ENCODE measurements around the gene TMEM167B.

The TMEM167B gene

GRCh38 chr1:109115685-109116084 lies 25.1 kb downstream of the TMEM167B start:
- Histone ChIP-seq H3K9ac (ENCODE audit: low read length) (no peak overlapping the region), H4K12ac (ENCODE audit: low read depth, low read length) (no peak overlapping the region), H3K4me3 (ENCODE audit: low read depth, low read length) (no peak overlapping the region), H3K23ac (ENCODE audit: low read length) (no peak overlapping the region), H3K4me1 (ENCODE audit: control insufficient read depth in 1 of 2, insufficient read depth in 2 of 2, low read length in 2 of 2) (peaks cover 4 to 7% of the 10 kb centered on the region in 2 experiments), H3K18ac (ENCODE audit: low read length) (no peak overlapping the region), H2BK5ac (ENCODE audit: low read depth, low read length, poor library complexity) (no peak overlapping the region), H2AFZ (ENCODE audit: insufficient read depth, low read length, poor library complexity) (no peak overlapping the region), H3K9me3 (ENCODE audit: insufficient read depth, low read depth, low read length) (peaks cover 2% of the 10 kb centered on the region), H3K79me1 (ENCODE audit: low read length) (no peaks in the 10 kb centered on the region), H3K79me2 (ENCODE audit: control insufficient read depth, insufficient read depth, low read length, poor library complexity) (no peaks in the 10 kb centered on the region), H2BK120ac (ENCODE audit: insufficient read depth, low read length, poor library complexity) (no peak overlapping the region), H3K27me3 (ENCODE audit: insufficient read depth, low read length) (peaks cover 18% of the 10 kb centered on the region), H2BK12ac (ENCODE audit: low read length) (no peak overlapping the region), H3K27ac (ENCODE audit: low read depth, low read length) (no peak overlapping the region), H3K14ac (ENCODE audit: low read length) (no peak overlapping the region), H4K8ac (ENCODE audit: low read depth, low read length) (no peak overlapping the region), H3K36me3 (ENCODE audit: control insufficient read depth in 1 of 2, insufficient read depth in 2 of 2, low read length in 2 of 2) (no peaks in the 10 kb centered on the region), H3K4me2 (ENCODE audit: low read length) (no peak overlapping the region), H3K4ac (ENCODE audit: low read depth, low read length) (no peak overlapping the region), H2AK5ac (ENCODE audit: low read length) (no peak overlapping the region), H4K91ac (ENCODE audit: low read depth, low read length) (no peak overlapping the region)
- no peak for DNase-seq
- no CpG with 5 or more reads among the region's 2 CpGs for WGBS (ENCODE audit: extremely low coverage, insufficient coverage, insufficient read length)

- no peak overlapping the region for H3K14ac ChIP-seq (ENCODE audit: low read length)
- H2AK5ac ChIP-seq (ENCODE audit: low read length), result no peak overlapping the region
- H3K36me3 ChIP-seq (ENCODE audit: control insufficient read depth in 1 of 2, insufficient read depth in 2 of 2, low read length in 2 of 2), result no peaks in the 10 kb centered on the region
- no peak overlapping the region for H4K12ac ChIP-seq (ENCODE audit: low read depth, low read length)
- H4K91ac ChIP-seq (ENCODE audit: low read depth, low read length), result no peak overlapping the region
- H3K4me1 ChIP-seq (ENCODE audit: control insufficient read depth in 1 of 2, insufficient read depth in 2 of 2, low read length in 2 of 2), result peaks cover 4 to 7% of the 10 kb centered on the region in 2 experiments
- H3K18ac ChIP-seq (ENCODE audit: low read length), result no peak overlapping the region
- no peak overlapping the region for H3K4me3 ChIP-seq (ENCODE audit: low read depth, low read length)
- no peak overlapping the region for H2AFZ ChIP-seq (ENCODE audit: insufficient read depth, low read length, poor library complexity)
- no CpG with 5 or more reads among the region's 1 CpG for WGBS (ENCODE audit: extremely low coverage, insufficient coverage, insufficient read length)
- no peaks in the 10 kb centered on the region for H3K79me2 ChIP-seq (ENCODE audit: control insufficient read depth, insufficient read depth, low read length, poor library complexity)
- no peak for DNase-seq
- H2BK12ac ChIP-seq (ENCODE audit: low read length), result no peak overlapping the region
- no peak overlapping the region for H4K8ac ChIP-seq (ENCODE audit: low read depth, low read length)
- no peak overlapping the region for H3K27ac ChIP-seq (ENCODE audit: low read depth, low read length)
- no peak overlapping the region for H3K4ac ChIP-seq (ENCODE audit: low read depth, low read length)
- H3K79me1 ChIP-seq (ENCODE audit: low read length), result no peaks in the 10 kb centered on the region
- no peak overlapping the region for H2BK120ac ChIP-seq (ENCODE audit: insufficient read depth, low read length, poor library complexity)
- no peak overlapping the region for H2BK5ac ChIP-seq (ENCODE audit: low read depth, low read length, poor library complexity)
- H3K9me3 ChIP-seq (ENCODE audit: insufficient read depth, low read depth, low read length), result peaks cover 2% of the 10 kb centered on the region
- H3K23ac ChIP-seq (ENCODE audit: low read length), result no peak overlapping the region
- H3K27me3 ChIP-seq (ENCODE audit: insufficient read depth, low read length), result peaks cover 18% of the 10 kb centered on the region
- H3K4me2 ChIP-seq (ENCODE audit: low read length), result no peak overlapping the region
- H3K9ac ChIP-seq (ENCODE audit: low read length), result no peak overlapping the region
These were observed 25.7 kb downstream of the TMEM167B start for GRCh38 chr1:109116286-109116685.

GRCh38 chr1:109118089-109118488 lies 27.5 kb downstream of the TMEM167B start:
- Histone ChIP-seq H3K23ac (ENCODE audit: low read length) (no peak overlapping the region), H3K27me3 (ENCODE audit: insufficient read depth, low read length) (peaks cover 18% of the 10 kb centered on the region), H4K12ac (ENCODE audit: low read depth, low read length) (no peak overlapping the region), H4K91ac (ENCODE audit: low read depth, low read length) (no peak overlapping the region), H3K79me1 (ENCODE audit: low read length) (no peaks in the 10 kb centered on the region), H3K4me3 (ENCODE audit: low read depth, low read length) (no peak overlapping the region), H2AFZ (ENCODE audit: insufficient read depth, low read length, poor library complexity) (no peak overlapping the region), H2BK120ac (ENCODE audit: insufficient read depth, low read length, poor library complexity) (no peak overlapping the region), H3K79me2 (ENCODE audit: control insufficient read depth, insufficient read depth, low read length, poor library complexity) (no peaks in the 10 kb centered on the region), H3K14ac (ENCODE audit: low read length) (no peak overlapping the region), H2BK12ac (ENCODE audit: low read length) (no peak overlapping the region), H2BK5ac (ENCODE audit: low read depth, low read length, poor library complexity) (no peak overlapping the region), H3K9ac (ENCODE audit: low read length) (no peak overlapping the region), H3K9me3 (ENCODE audit: insufficient read depth, low read depth, low read length) (peaks cover 2% of the 10 kb centered on the region), H3K4me1 (ENCODE audit: control insufficient read depth in 1 of 2, insufficient read depth in 2 of 2, low read length in 2 of 2) (peaks cover 4 to 7% of the 10 kb centered on the region in 2 experiments), H3K4me2 (ENCODE audit: low read length) (no peak overlapping the region), H2AK5ac (ENCODE audit: low read length) (no peak overlapping the region), H3K4ac (ENCODE audit: low read depth, low read length) (no peak overlapping the region), H3K36me3 (ENCODE audit: control insufficient read depth in 1 of 2, insufficient read depth in 2 of 2, low read length in 2 of 2) (no peaks in the 10 kb centered on the region), H3K18ac (ENCODE audit: low read length) (no peak overlapping the region), H3K27ac (ENCODE audit: low read depth, low read length) (no peak overlapping the region), H4K8ac (ENCODE audit: low read depth, low read length) (no peak overlapping the region)
- no CpG with 5 or more reads among the region's 3 CpGs for WGBS (ENCODE audit: extremely low coverage, insufficient coverage, insufficient read length)
- no peak for DNase-seq

DNA sequence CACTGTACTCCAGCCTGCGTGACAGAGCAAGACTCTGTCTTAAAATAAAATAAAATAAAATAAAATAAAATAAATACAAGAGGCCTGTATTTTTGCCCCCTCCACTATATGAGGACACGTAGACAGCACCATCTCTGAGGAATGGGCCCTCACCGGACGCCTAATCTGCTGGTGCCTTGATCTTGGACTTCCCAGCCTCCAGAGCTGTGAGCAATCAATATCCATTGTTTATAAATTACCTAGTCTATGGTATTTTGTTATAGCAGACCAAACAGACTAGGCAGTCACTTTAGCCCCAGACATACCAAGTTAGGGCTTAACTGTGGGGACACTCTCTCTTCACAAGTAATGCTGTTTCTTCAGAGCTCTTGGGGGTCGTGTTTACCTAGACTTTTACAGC lies 29.8 kb downstream of the TMEM167B start:
- Histone ChIP-seq H3K36me3 (ENCODE audit: control insufficient read depth in 1 of 2, insufficient read depth in 2 of 2, low read length in 2 of 2) (no peaks in the 10 kb centered on the region), H3K27me3 (ENCODE audit: insufficient read depth, low read length) (no peaks in the 10 kb centered on the region), H2BK120ac (ENCODE audit: insufficient read depth, low read length, poor library complexity) (no peak overlapping the region), H3K27ac (ENCODE audit: low read depth, low read length) (no peak overlapping the region), H2BK5ac (ENCODE audit: low read depth, low read length, poor library complexity) (no peak overlapping the region), H3K4me1 (ENCODE audit: control insufficient read depth in 1 of 2, insufficient read depth in 2 of 2, low read length in 2 of 2) (no peaks in the 10 kb centered on the region), H4K12ac (ENCODE audit: low read depth, low read length) (no peak overlapping the region), H3K9me3 (ENCODE audit: insufficient read depth, low read depth, low read length) (no peaks in the 10 kb centered on the region), H4K8ac (ENCODE audit: low read depth, low read length) (no peak overlapping the region), H3K79me1 (ENCODE audit: low read length) (no peaks in the 10 kb centered on the region), H3K79me2 (ENCODE audit: control insufficient read depth, insufficient read depth, low read length, poor library complexity) (no peaks in the 10 kb centered on the region), H3K4ac (ENCODE audit: low read depth, low read length) (no peak overlapping the region), H3K14ac (ENCODE audit: low read length) (no peak overlapping the region), H2AK5ac (ENCODE audit: low read length) (no peak overlapping the region), H3K18ac (ENCODE audit: low read length) (no peak overlapping the region), H3K23ac (ENCODE audit: low read length) (no peak overlapping the region), H4K91ac (ENCODE audit: low read depth, low read length) (no peak overlapping the region), H3K9ac (ENCODE audit: low read length) (no peak overlapping the region), H2AFZ (ENCODE audit: insufficient read depth, low read length, poor library complexity) (no peak overlapping the region), H3K4me2 (ENCODE audit: low read length) (no peak overlapping the region), H3K4me3 (ENCODE audit: low read depth, low read length) (no peak overlapping the region), H2BK12ac (ENCODE audit: low read length) (no peak overlapping the region)
- no CpG with 5 or more reads among the region's 5 CpGs for WGBS (ENCODE audit: extremely low coverage, insufficient coverage, insufficient read length)
- no peak for DNase-seq

All from trophoblast cell (in vitro differentiated cells and primary cell).